Measurements from ENCODE around the gene SRRM2. TPM values are rescaled to one million over a fixed set of nuclear protein-coding genes. Genes with fewer than 3 reads are reported as not detected.
A peak's percentile ranks its signal among the peaks of the same experiment; 100 is the strongest.

The SRRM2 gene
- polyA plus RNA-seq, 3 donors: 19.0 to 1,186 (median 31.8) TPM

- Histone ChIP-seq H3K9ac (ENCODE audit: insufficient read depth, low read length, poor library complexity, severe bottlenecking) (no peak overlapping the region), H3K27me3 (ENCODE audit: control insufficient read depth in 2 of 2, insufficient read depth in 2 of 2, low read length in 2 of 2) (no peaks in the 10 kb centered on the region), H3K9me3 (replicated peaks in 1 of 2; ENCODE audit: control insufficient read depth in 1 of 2, insufficient read depth in 1 of 2, low read length in 2 of 2) (no peaks in the 10 kb centered on the region), H2AFZ (ENCODE audit: insufficient read depth, low read depth, low read length, poor library complexity, severe bottlenecking) (no peak overlapping the region), H3K4me2 (replicated peaks; ENCODE audit: extremely low read depth, low read length, poor library complexity, severe bottlenecking) (no peak overlapping the region), H3K79me2 (ENCODE audit: insufficient read depth, low read length) (peaks cover 45% of the 10 kb centered on the region), H3K4me1 (ENCODE audit: control insufficient read depth in 1 of 2, insufficient read depth in 2 of 2, low read length in 2 of 2) (peaks cover 20 to 25% of the 10 kb centered on the region in 2 donors), H3K27ac (ENCODE audit: low read depth in 1 of 2, low read length in 2 of 2) (peak overlapping the region in 1 of 2 donors; percentile 8), H4K20me1 (ENCODE audit: insufficient read depth, low read length) (peaks cover 98% of the 10 kb centered on the region), H3K4me3 (replicated peaks in 1 of 3; ENCODE audit: low read depth in 2 of 3, low read length in 3 of 3) (no peak overlapping the region), H3K36me3 (replicated peaks in 1 of 2; ENCODE audit: control insufficient read depth in 1 of 2, insufficient read depth in 2 of 2, low read length in 2 of 2) (peaks cover 75 to 83% of the 10 kb centered on the region in 2 donors)
- Mint-ChIP-seq H3K4me1 (peaks cover 30% of the 10 kb centered on the region), H3K36me3 (peaks cover 79 to 87% of the 10 kb centered on the region in 2 donors), H3K4me3 (no peak overlapping the region), H3K27ac (peak overlapping the region; percentile 27 to 89 (median 48)), H3K27me3 (ENCODE audit: low read depth in 3 of 3) (no peaks in the 10 kb centered on the region), H3K9me3 (peaks cover 0 to 3% (median 0%) of the 10 kb centered on the region in 7 donors)
- intact Hi-C loops (cut with micrococcal nuclease): no loop called here
- DNase-seq: no peak
- TF ChIP-seq CTCF (IDR thresholded peaks at IDR 0.05): no peak
- 93% methylated on average over 17 of the region's 18 CpGs for WGBS (ENCODE audit: insufficient coverage)
Observed at GRCh38 chr16:2771496-2772402, 19.3 kb downstream of the SRRM2 start.

- H3K27ac ChIP-seq (ENCODE audit: low read depth in 1 of 2, low read length in 2 of 2): peak overlapping the region in 1 of 2 donors; percentile 45
- Mint-ChIP-seq H3K4me1 (peaks cover 35% of the 10 kb centered on the region), H3K9me3 (peaks cover 0 to 3% (median 0%) of the 10 kb centered on the region in 7 donors), H3K27me3 (ENCODE audit: low read depth in 3 of 3) (no peaks in the 10 kb centered on the region), H3K27ac (peak overlapping the region in 6 of 7 donors; percentile 31 to 67 (median 52)), H3K4me3 (no peak overlapping the region), H3K36me3 (peaks cover 65 to 71% of the 10 kb centered on the region in 2 donors)
- no peak for DNase-seq
- H3K9me3 ChIP-seq (replicated peaks in 1 of 2; ENCODE audit: control insufficient read depth in 1 of 2, insufficient read depth in 1 of 2, low read length in 2 of 2): no peaks in the 10 kb centered on the region
- no peak overlapping the region for H3K9ac ChIP-seq (ENCODE audit: insufficient read depth, low read length, poor library complexity, severe bottlenecking)
- 100% methylated on average over 1 of the region's 12 CpGs for WGBS (ENCODE audit: insufficient coverage)
- no peak overlapping the region for H3K4me3 ChIP-seq (replicated peaks in 1 of 3; ENCODE audit: low read depth in 2 of 3, low read length in 3 of 3)
- H4K20me1 ChIP-seq (ENCODE audit: insufficient read depth, low read length): peaks cover 82% of the 10 kb centered on the region
- no peak overlapping the region for H2AFZ ChIP-seq (ENCODE audit: insufficient read depth, low read depth, low read length, poor library complexity, severe bottlenecking)
- intact Hi-C loops (cut with micrococcal nuclease): no loop called here
- TF ChIP-seq CTCF (IDR thresholded peaks at IDR 0.05): no peak
- H3K79me2 ChIP-seq (ENCODE audit: insufficient read depth, low read length): peaks cover 46% of the 10 kb centered on the region
- no peak overlapping the region for H3K4me2 ChIP-seq (replicated peaks; ENCODE audit: extremely low read depth, low read length, poor library complexity, severe bottlenecking)
- H3K36me3 ChIP-seq (replicated peaks in 1 of 2; ENCODE audit: control insufficient read depth in 1 of 2, insufficient read depth in 2 of 2, low read length in 2 of 2): peaks cover 59 to 67% of the 10 kb centered on the region in 2 donors
- H3K27me3 ChIP-seq (ENCODE audit: control insufficient read depth in 2 of 2, insufficient read depth in 2 of 2, low read length in 2 of 2): no peaks in the 10 kb centered on the region
- H3K4me1 ChIP-seq (ENCODE audit: control insufficient read depth in 1 of 2, insufficient read depth in 2 of 2, low read length in 2 of 2): peaks cover 25 to 32% of the 10 kb centered on the region in 2 donors
Observed at GRCh38 chr16:2773188-2773968, 20.9 kb downstream of the SRRM2 start.

All from CD14-positive monocyte (primary cell).